ENCODE data around the gene FBXO41.

FBXO41 gene

GRCh38 chr2:73239776-73240175 is 44.5 kb downstream of the FBXO41 start:
- DNase-seq (ENCODE audit: low spot score): no peak

GRCh38 chr2:73238976-73239375 is 45.3 kb downstream of the FBXO41 start:
- DNase-seq (ENCODE audit: low spot score): no peak

- no peak for DNase-seq (ENCODE audit: low spot score)
These were observed 46.1 kb downstream of the FBXO41 start for GRCh38 chr2:73238149-73238548.

- no peak for DNase-seq (ENCODE audit: low spot score)
These were observed 47.1 kb downstream of the FBXO41 start for GRCh38 chr2:73237168-73237567.

- DNase-seq (ENCODE audit: low spot score): no peak
These were observed 48.8 kb downstream of the FBXO41 start for GRCh38 chr2:73235315-73236028.

GRCh38 chr2:73233932-73234832 is 50.1 kb downstream of the FBXO41 start, which contains the start of gene CCT7:
Gene CCT7 (plus strand): TSS chr2:73234308. CDS start chr2:73234379, 71 bp downstream.
- peak; percentile 86 for DNase-seq (ENCODE audit: low spot score)

- DNase-seq (ENCODE audit: low spot score): peak; percentile 97
These were observed 50.9 kb downstream of the FBXO41 start, which contains the start of gene PRADC1 for GRCh38 chr2:73233154-73233931. Gene PRADC1 (minus strand): TSS chr2:73233239. CDS start chr2:73233160, 79 bp downstream.

- no peak for DNase-seq (ENCODE audit: low spot score)
These were observed 51.7 kb downstream of the FBXO41 start for GRCh38 chr2:73232403-73233153.

GRCh38 chr2:73228631-73229030 is 55.6 kb downstream of the FBXO41 start:
- no peak for DNase-seq (ENCODE audit: low spot score)

GRCh38 chr2:73227086-73227485 is 57.2 kb downstream of the FBXO41 start:
- no peak for DNase-seq (ENCODE audit: low spot score)

- DNase-seq (ENCODE audit: low spot score): no peak
These were observed 58.5 kb downstream of the FBXO41 start for GRCh38 chr2:73225513-73226360.

- DNase-seq (ENCODE audit: low spot score): no peak
These were observed 60.5 kb downstream of the FBXO41 start for GRCh38 chr2:73223821-73224220.

GRCh38 chr2:73218298-73218697 is 66.0 kb downstream of the FBXO41 start:
- no peak for DNase-seq (ENCODE audit: low spot score)

GRCh38 chr2:73217826-73218225 is 66.5 kb downstream of the FBXO41 start:
- no peak for DNase-seq (ENCODE audit: low spot score)

- DNase-seq (ENCODE audit: low spot score): no peak
These were observed 67.1 kb downstream of the FBXO41 start for GRCh38 chr2:73217160-73217559.

- DNase-seq (ENCODE audit: low spot score): no peak
These were observed 69.0 kb downstream of the FBXO41 start for GRCh38 chr2:73215254-73215653.

- DNase-seq (ENCODE audit: low spot score): peak; percentile 82
These were observed 69.9 kb downstream of the FBXO41 start, which contains the start of gene SMYD5 for GRCh38 chr2:73214120-73215035. Gene SMYD5 (plus strand): TSS chr2:73214245. CDS start chr2:73214267, 22 bp downstream.

GRCh38 chr2:73212448-73213176 is 71.7 kb downstream of the FBXO41 start:
- peak; percentile 81 for DNase-seq (ENCODE audit: low spot score)

GRCh38 chr2:73212098-73212447 is 72.2 kb downstream of the FBXO41 start:
- DNase-seq (ENCODE audit: low spot score): no peak

Measured in COLO829 (cell line).